ENCODE data around the gene SLC10A6. TPM values are rescaled to one million over a fixed set of nuclear protein-coding genes. Genes with fewer than 3 reads are reported as not detected.

SLC10A6 gene
- total and polyA plus RNA-seq, 2 of the 13 experiments (the other 11 are each of a cell fraction or from before 2014, with no cell fraction given) = not detected

- TF ChIP-seq ZNF530 (CRISPR knock-in tag; IDR thresholded peaks at IDR 0.05; ENCODE audit: low read depth) (no peak), BRD4 (CRISPR knock-in tag; IDR thresholded peaks at IDR 0.05) (0 out of 2 replicates have a peak, but pooled peaks have one; percentile 25), NCOA5 (CRISPR knock-in tag; IDR thresholded peaks at IDR 0.05) (no peak), MLLT10 (CRISPR knock-in tag; IDR thresholded peaks at IDR 0.05) (no peak), ZNF704 (CRISPR knock-in tag; IDR thresholded peaks at IDR 0.05; ENCODE audit: borderline replicate concordance) (no peak), NFATC3 (CRISPR knock-in tag; IDR thresholded peaks at IDR 0.05) (no peak), SAP130 (CRISPR knock-in tag; IDR thresholded peaks at IDR 0.05; ENCODE audit: low read depth) (peak; percentile 25; the same call in 1 of the 2 replicates), ZNF33B (CRISPR knock-in tag; IDR thresholded peaks at IDR 0.05) (no peak), CREBL2 (CRISPR knock-in tag; IDR thresholded peaks at IDR 0.05; ENCODE audit: borderline replicate concordance) (no peak), TEAD3 (CRISPR knock-in tag; optimal IDR thresholded peaks at IDR 0.05; ENCODE audit: borderline replicate concordance) (peak; percentile 29), RFX1 (IDR thresholded peaks at IDR 0.05) (no peak), SCMH1 (CRISPR knock-in tag; IDR thresholded peaks at IDR 0.05; ENCODE audit: borderline replicate concordance) (no peak), GFI1 (CRISPR knock-in tag; IDR thresholded peaks at IDR 0.05; ENCODE audit: borderline replicate concordance) (no peak), ADNP (CRISPR knock-in tag; IDR thresholded peaks at IDR 0.05) (no peak), ZNF253 (CRISPR knock-in tag; IDR thresholded peaks at IDR 0.05; ENCODE audit: borderline replicate concordance) (no peak), PITX1 (CRISPR knock-in tag; IDR thresholded peaks at IDR 0.05) (peak; percentile 29; the same call in 1 of the 2 replicates), MTA1 (CRISPR knock-in tag; IDR thresholded peaks at IDR 0.05; ENCODE audit: borderline replicate concordance) (0 out of 2 replicates have a peak, but pooled peaks have one; percentile 40), STAT6 (CRISPR knock-in tag; IDR thresholded peaks at IDR 0.05; ENCODE audit: borderline replicate concordance) (no peak), ZNF737 (CRISPR knock-in tag; IDR thresholded peaks at IDR 0.05; ENCODE audit: borderline replicate concordance) (no peak), ZNF264 (CRISPR knock-in tag; IDR thresholded peaks at IDR 0.05) (0 out of 2 replicates have a peak, but pooled peaks have one; percentile 48), ZNF790 (CRISPR knock-in tag; IDR thresholded peaks at IDR 0.05; ENCODE audit: borderline replicate concordance) (no peak), ZNF557 (CRISPR knock-in tag; IDR thresholded peaks at IDR 0.05) (0 out of 2 replicates have a peak, but pooled peaks have one; percentile 47), ZNF724P (CRISPR knock-in tag; IDR thresholded peaks at IDR 0.05; ENCODE audit: borderline replicate concordance) (0 out of 2 replicates have a peak, but pooled peaks have one; percentile 46), NKX3-1 (CRISPR knock-in tag; IDR thresholded peaks at IDR 0.05) (no peak), NR2F1 (CRISPR knock-in tag; IDR thresholded peaks at IDR 0.05) (no peak), ZNF788 (CRISPR knock-in tag; IDR thresholded peaks at IDR 0.05; ENCODE audit: borderline replicate concordance) (peak; percentile 38; the same call in 1 of the 2 replicates), CERS6 (CRISPR knock-in tag; IDR thresholded peaks at IDR 0.05) (no peak), NCOA2 (CRISPR knock-in tag; IDR thresholded peaks at IDR 0.05) (no peak)
Observed at GRCh38 chr4:86791126-86791525, 58.1 kb downstream of the SLC10A6 start (continued).
